GM10266 (cell line): ENCODE data around the gene CNGB1.

Experiments
- DNase-seq: peaks from one replicate; pipeline ENCODE4 v3.0.0; 2012; ENCODE audit errors: extremely low spot score
- TF ChIP-seq, protein P1 (sequence below): IDR thresholded peaks from 2 replicates; pipeline ENCODE4 v1.5.1; 2012; ENCODE audit warnings: mild to moderate bottlenecking, low read depth; ENCODE audit not compliant: control insufficient read depth, insufficient read depth; ENCODE audit errors: missing control alignments

Gene CNGB1

DNA sequence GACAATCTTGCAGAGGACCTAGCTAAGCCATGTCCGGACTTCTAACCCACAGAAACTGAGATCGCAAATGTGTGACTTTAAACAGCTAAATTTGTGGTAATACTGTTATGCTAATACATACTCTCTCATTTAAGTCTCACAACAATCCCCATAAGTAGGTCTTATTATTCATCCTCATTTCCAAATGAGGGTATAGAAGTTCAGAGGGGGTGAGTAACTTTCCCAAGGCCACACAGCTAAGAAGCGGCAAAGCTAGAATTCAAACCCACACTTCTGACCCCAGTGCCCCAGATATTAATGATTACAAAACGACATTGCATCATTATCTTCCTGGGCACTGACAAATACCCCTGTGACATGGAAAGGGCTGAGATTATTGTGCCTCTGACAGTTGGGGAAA, 81.4 kb downstream of the CNGB1 start:
- TF ChIP-seq, protein P1, sequence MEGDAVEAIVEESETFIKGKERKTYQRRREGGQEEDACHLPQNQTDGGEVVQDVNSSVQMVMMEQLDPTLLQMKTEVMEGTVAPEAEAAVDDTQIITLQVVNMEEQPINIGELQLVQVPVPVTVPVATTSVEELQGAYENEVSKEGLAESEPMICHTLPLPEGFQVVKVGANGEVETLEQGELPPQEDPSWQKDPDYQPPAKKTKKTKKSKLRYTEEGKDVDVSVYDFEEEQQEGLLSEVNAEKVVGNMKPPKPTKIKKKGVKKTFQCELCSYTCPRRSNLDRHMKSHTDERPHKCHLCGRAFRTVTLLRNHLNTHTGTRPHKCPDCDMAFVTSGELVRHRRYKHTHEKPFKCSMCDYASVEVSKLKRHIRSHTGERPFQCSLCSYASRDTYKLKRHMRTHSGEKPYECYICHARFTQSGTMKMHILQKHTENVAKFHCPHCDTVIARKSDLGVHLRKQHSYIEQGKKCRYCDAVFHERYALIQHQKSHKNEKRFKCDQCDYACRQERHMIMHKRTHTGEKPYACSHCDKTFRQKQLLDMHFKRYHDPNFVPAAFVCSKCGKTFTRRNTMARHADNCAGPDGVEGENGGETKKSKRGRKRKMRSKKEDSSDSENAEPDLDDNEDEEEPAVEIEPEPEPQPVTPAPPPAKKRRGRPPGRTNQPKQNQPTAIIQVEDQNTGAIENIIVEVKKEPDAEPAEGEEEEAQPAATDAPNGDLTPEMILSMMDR = no peak
- DNase-seq = no peak

DNA sequence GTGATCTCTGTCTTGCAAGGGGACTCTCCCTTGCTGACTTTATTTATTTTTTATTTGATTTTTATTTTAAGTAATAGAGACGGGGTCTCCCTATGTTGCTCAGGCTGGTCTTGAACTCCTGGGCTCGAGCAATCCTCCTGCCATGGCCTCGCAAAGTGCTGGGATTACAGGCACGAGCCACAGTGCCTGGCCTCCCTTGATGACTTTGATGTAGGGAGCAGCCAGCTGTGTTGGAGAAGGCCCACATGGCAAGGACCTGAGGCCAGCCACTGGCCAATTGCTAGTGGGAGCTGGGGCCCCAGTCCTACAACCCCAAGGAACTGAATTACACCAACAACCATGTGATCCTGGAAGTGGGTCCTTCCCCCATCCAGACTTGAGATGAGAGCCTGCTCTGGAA, 81.8 kb downstream of the CNGB1 start:
- DNase-seq = no peak
- TF ChIP-seq, protein P1 = no peak

DNA sequence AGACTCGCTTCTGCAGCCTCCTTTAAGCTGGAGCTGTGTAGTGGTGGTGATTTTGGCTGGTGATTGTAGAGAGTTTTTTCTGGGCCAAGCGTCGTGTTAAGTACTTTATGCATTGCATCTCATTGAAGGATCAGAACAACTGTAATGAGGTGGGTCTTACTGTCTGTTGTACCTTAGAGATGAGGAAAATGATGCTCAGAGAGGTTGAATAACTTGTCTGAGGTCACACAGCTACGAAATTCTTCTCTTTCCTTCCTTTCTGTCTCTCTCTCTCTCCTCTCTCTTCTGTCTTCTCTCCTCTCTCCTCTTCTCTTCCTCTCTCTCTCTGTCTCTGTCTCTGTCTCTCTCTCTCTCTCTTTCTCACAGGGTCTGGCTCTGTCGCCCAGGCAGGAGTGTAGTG, 82.8 kb downstream of the CNGB1 start:
- TF ChIP-seq, protein P1 = no peak
- no peak for DNase-seq

DNA sequence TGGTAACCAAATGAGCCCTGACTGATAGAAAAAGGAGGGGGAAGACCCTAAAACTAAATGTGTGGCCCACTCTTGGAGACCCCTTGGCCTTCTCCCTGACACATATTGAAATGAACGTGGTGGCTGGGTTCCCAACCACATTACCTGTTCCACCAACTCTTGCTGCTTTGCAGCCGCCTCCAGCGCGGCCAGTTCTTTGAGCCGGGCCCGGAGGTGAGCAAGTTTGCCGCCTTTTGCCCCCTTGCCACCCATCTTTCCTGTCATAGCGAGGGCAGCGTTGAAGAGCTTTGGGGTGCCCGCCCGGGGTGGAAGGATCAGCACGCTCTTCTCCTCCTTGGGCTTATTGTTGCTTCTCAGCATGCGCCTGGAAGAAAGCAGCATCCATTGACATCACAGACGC, 83.2 kb downstream of the CNGB1 start:
- TF ChIP-seq, protein P1 = no peak
- no peak for DNase-seq

DNA sequence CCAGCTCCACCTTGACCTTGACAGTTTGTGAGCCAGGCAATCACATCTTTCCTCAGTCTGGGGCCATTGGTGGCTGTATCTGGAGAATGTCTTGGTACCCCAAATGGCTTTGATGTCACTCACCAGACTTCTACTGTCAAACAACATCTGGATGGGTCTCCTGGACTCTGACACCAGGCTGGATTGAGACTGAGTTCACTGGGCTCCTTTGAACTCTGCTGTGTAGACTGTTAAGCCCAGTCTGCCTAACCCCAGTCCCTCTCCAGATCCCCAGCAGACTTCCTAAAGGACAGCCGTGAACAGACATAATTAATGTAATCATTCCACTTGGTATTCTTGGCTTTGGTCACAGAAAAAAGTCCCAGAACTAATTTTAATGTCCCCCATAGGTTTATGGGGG, 84.5 kb downstream of the CNGB1 start:
- TF ChIP-seq, protein P1 = no peak

DNA sequence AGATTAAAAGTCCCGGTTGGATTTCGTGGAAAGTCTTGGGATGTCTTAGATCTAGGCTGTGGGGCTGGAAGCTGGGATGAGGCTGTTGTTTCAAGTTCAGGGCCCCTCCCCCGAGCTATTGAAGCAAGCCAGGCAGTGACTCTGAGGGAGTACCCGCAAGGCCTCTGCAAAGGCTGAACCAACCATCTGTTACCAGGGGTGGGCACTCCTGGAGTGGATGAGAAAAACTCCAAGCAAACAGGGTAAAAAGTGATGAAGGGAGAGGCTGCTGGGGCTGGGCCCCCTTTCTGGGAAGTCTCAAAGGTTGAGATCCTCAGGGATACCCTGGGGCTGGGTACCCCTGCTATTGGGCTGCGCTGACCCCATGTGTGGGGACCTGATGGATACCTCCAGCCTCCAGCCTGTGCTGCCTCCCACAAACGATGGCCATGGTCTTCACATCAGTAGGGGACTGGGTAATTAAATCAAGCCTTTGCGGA, 86.2 kb downstream of the CNGB1 start:
- TF ChIP-seq, protein P1 = no peak
- no peak for DNase-seq

More for the DNA sequence above, 84.5 kb downstream of the CNGB1 start:
- no peak for DNase-seq

DNA sequence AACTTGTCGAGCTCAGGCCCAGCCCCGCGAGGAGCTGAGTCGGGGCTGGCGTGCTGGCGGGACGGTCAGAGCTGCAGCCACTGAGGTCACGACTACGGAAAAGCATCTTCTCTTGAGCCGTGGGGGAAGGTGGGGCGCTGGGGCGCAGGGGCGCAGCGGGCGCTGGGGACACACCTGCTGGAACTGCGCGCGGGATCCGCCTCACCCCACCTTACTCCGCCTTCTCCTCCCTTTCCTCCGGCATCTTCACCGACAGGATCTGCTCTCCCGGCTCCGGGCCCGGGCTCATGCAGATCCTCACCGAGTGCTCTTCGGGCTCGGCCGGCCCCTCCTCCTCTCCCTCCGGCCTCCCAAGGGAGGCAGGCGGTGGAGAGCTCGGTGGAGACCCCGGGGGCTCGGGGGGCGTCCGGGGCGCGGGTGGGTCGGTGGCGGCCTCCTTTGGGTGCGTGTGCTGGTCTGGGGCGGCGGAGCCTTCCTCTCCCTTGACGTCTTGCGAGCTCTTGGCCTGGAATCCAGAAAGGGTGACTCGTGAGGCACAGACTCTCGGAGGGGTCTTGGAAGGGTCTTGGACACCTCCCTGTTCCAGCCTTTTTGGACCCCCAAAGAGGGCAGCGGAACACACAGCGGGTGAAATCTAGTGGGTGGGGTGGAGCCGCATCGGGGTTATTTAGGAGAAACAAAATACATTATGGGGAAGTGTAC, 86.8 kb downstream of the CNGB1 start:
- no peak for DNase-seq
- TF ChIP-seq, protein P1 = no peak
